NCI-H1436 treated with DMSO at 0.1 percent for 48 hours (cell line): Measurements from ENCODE around the gene RBM6.
"Not testable (repeated sequence)": the region's sequence is repeated elsewhere in the genome, so short reads cannot be mapped to it uniquely, and the experiment has no call there.

Source experiments
- DNase-seq: peaks from one replicate; lab custom pipeline; 2025; lab: John Stamatoyannopoulos, UW

The RBM6 gene

GRCh38 chr3:49914906-49915305, 25.0 kb upstream of the RBM6 start:
- no peak for DNase-seq

- no peak for DNase-seq
Observed at GRCh38 chr3:49916686-49917085, 23.3 kb upstream of the RBM6 start.

- DNase-seq = not testable (repeated sequence)
Observed at GRCh38 chr3:49917806-49918590, 22.0 kb upstream of the RBM6 start.

DNA sequence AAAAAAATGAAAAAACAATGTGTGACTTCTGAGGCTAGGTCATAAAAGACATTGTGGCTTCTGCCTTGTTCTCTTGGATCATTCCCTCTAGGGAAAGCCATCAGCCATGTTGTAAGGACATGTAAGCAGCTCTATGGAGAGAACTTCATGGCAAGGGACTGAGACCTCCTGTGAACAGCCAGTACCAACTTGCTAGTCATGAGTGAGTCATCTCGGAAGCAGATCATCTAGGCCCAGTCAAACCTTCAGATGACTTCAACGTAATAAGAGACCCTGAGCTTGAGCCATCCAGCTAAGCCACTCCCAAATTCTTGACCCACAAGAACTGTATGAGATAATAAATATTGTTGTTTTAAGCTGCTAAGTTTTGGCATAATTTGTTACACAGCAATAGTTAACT, 15.3 kb upstream of the RBM6 start:
- no peak for DNase-seq

GRCh38 chr3:49925485-49925884, 14.5 kb upstream of the RBM6 start:
- no peak for DNase-seq

DNA sequence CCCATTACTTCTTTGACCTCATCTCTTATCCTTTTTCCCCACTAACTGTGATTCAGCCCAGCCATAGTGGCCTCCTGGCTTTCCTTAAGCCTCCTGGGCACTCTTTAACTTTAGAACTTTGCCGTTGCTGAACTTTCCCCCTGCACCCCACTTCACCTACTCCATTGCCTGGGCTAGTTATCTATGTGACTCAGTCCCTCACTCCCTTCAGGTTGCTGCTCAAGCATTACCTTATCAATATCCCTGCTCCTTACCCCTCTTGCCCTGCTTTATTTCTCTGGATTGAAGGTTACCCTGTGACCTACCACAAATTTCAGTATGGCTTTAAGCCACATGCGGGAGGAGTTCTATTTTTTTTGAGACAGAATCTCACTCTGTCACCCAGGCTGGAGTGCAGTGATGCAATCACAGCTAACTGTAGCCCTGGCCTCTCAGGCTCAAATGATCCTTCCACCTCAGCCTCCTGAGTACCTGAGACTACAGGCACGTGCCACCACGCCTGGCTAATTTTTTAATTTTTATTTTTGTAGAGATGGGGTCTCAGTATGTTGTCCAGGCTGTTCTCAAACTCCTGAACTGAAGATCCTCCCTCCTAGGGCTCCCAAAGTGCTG, 13.7 kb upstream of the RBM6 start:
- DNase-seq = no peak

DNA sequence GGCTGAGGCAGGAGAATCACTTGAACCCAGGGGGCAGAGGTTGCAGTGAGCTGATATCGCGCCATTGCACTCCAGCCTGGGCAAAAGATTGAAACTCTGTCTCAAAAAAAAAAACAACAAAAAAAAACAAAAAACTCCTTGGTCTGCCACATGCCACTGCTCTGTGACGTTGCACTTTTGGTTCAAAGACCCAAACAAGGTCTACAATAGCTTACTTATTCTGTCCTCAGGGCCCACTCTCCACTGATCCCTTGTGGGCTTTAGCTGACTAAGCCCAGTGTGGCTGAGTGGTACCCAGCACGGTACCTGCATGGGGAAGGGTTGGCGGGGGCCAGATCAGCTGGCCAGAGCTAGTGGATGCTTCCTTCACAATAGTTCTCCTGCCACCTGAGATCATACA, 12.2 kb upstream of the RBM6 start:
- DNase-seq = no peak

DNA sequence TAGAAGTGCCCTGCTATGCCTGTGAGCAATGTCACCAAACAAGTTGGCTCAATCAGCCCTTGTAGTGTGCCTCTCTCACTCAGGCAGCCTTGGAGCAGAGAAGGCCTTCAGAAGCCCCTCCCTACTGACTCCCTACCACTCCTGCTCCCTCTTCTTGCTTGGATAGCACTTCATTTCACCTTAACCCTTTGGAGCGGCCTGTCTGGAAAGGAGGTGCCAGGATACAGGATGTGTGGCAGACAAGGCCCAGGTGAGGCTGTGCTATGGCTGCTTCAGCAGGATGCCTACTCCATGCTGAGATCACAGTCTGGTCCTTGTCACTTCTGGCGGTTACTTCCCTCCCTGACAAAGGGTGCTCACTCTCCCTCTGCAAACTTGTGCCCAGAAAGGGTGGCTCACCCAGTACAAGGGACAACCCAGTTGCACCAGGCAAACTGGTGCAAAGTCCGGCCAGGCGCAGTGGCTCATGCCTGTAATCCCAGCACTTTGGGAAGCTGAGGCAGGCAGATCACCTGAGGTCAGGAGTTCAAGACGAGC, 11.4 kb upstream of the RBM6 start:
- no peak for DNase-seq

- no peak for DNase-seq
Observed at GRCh38 chr3:49929291-49930167, 10.4 kb upstream of the RBM6 start, which contains the start of gene MON1A. Gene MON1A, minus strand, starts transcription at chr3:49929811. Its CDS starts 16,465 bp downstream, at chr3:49913346.

- no peak for DNase-seq
Observed at GRCh38 chr3:49930168-49930690, 9.7 kb upstream of the RBM6 start.

- DNase-seq = no peak
Observed at GRCh38 chr3:49930922-49931321, 9.0 kb upstream of the RBM6 start.

- DNase-seq = not testable (repeated sequence)
Observed at GRCh38 chr3:49932281-49932680, 7.7 kb upstream of the RBM6 start.

GRCh38 chr3:49937090-49937489, 2.9 kb upstream of the RBM6 start:
- DNase-seq = no peak

DNA sequence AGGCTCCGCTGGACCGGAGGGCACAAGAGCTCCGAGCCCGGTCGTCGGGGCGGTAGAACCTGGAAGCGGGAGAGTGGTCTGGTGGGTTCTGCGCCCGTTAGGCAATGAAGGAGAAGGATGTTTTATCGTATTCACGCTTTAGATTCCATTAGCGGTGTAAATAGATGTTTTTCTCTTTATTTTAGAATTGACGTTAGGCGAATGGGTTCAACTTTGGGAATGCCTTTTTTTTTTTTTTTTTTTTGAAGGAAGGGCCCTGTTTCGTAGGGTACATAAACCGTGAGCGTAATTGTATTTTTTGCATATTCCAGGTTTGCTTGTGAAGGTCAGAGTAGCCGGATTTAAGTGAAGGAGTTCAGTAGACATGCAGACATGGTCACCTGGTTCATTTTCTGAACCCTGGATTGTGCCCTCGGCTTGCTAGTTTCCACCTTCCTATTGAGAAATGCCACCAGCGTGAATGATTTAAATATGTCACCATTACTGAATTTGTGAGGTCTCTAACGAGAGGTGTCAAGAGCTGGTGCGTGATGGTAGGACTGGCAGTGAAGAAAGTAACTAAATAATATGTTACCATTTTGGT, 808 bp downstream of the RBM6 start:
- no peak for DNase-seq

GRCh38 chr3:49942651-49943050, 2.7 kb downstream of the RBM6 start:
- DNase-seq = no peak

DNA sequence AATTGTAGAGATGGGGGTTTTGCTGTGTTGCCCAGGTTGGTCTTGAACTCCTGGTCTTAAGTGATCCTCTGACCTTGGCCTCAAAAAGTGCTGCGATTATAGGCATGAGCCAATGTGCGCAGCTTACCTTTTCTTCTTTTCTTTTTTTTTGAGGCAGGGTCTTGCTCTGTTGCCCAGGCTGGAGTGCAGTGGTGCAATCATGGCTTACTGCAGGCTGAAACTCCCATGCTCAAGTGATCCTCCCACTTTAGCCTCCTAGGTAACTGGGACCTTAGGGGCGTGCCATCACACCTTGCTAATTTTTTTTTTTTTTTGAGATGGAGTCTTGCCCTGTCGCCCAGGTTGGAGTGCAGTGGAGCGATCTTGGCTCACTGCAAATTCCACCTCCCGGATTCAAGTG, 13.0 kb downstream of the RBM6 start:
- DNase-seq = no peak

DNA sequence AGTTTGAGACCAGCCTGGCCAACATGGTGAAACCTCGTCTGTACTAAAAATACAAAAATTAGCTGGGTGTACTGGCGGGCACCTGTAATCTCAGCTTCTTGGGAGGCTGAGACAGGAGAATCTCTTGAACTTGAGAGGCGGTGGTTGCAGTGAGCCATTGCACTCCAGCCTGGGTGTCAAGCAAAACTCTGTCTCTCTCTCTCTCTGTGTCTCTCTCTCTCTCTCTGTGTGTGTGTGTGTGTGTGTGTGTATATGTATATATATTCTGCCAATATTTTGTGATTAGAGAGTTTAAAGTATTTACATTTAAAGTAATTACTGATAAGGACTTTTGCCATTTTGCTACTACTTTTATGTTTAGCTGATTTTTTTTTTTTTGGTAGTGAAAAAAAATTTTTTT, 15.7 kb downstream of the RBM6 start:
- no peak for DNase-seq

DNA sequence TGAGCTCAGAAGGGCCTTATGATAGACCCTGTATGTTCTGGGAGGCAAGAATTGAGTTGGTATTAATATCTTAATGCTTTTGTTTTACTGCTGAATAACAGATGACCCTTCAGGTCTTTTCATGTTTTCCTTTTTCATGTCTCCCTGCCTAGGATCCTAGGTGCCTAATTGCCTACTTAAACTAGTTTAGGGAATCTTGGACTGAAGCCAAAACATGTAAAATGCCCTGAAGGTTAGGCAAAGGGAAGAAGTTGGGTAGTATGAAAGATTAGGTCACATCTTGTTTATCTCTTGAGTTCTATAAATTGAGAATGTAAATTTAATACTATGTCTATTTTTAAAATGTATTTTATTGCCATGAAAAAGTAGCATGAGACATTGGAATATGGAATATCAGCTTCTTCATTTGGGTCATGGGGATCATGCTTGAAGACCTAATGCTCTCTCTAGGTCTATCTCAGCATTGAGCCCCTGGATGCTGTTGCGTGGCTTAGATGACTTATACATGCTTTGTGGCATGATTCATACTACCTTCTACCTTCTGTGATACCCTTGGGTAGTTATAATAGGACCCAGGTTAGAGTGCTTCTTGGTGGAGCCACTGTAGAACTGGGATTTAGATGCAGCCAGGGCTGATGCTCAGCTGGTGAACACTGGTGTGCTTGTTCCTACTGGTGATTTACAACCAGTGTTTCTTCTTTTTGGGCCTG, 26.4 kb downstream of the RBM6 start:
- DNase-seq = no peak

- DNase-seq = no peak
Observed at GRCh38 chr3:49967291-49967690, 27.3 kb downstream of the RBM6 start.

DNA sequence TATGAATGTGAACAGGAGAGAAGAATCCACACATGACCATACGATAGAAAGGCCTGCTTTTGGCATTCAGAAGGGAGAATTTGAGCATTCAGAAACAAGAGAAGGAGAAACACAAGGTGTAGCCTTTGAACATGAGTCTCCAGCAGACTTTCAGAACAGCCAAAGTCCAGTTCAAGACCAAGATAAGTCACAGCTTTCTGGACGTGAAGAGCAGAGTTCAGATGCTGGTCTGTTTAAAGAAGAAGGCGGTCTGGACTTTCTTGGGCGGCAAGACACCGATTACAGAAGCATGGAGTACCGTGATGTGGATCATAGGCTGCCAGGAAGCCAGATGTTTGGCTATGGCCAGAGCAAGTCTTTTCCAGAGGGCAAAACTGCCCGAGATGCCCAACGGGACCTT, 28.4 kb downstream of the RBM6 start:
- DNase-seq = no peak

- DNase-seq = no peak
Observed at GRCh38 chr3:49972656-49973055, 32.7 kb downstream of the RBM6 start.
